GM21737 (cell line): ENCODE measurements around the gene ZNF26.
"Not testable (repeated sequence)": the region's sequence is repeated elsewhere in the genome, so short reads cannot be mapped to it uniquely, and the experiment has no call there.

Source experiments
- ATAC-seq: cut with Tn5 transposase; IDR thresholded peaks from one replicate; pipeline ENCODE4 v1.9.1; 2021; ENCODE audit warnings: mild to moderate bottlenecking, moderate library complexity; ENCODE audit not compliant: unreplicated experiment

Gene ZNF26

GRCh38 chr12:132986001-132986884, at the start of gene ZNF26:
ZNF26 (plus strand) TSS chr12:132986367; CDS start chr12:132986841, 474 bp downstream.
- peak; percentile 95 for ATAC-seq

GRCh38 chr12:132936921-132937320, 49.2 kb upstream of the ZNF26 start:
- ATAC-seq = not testable (repeated sequence)

GRCh38 chr12:132937476-132937875, 48.7 kb upstream of the ZNF26 start:
- no peak for ATAC-seq

- not testable (repeated sequence) for ATAC-seq
These were observed 47.4 kb upstream of the ZNF26 start for GRCh38 chr12:132938807-132939206.

GRCh38 chr12:132940071-132940719, 46.0 kb upstream of the ZNF26 start:
- ATAC-seq = no peak

GRCh38 chr12:132941336-132941954, 44.7 kb upstream of the ZNF26 start:
- ATAC-seq = no peak

- ATAC-seq = no peak
These were observed 43.6 kb upstream of the ZNF26 start for GRCh38 chr12:132942611-132943010.

GRCh38 chr12:132945806-132946205, 40.4 kb upstream of the ZNF26 start:
- ATAC-seq = no peak

- no peak for ATAC-seq
These were observed 39.8 kb upstream of the ZNF26 start for GRCh38 chr12:132946246-132946820.

- no peak for ATAC-seq
These were observed 37.8 kb upstream of the ZNF26 start for GRCh38 chr12:132948146-132949066.

- no peak for ATAC-seq
These were observed 36.0 kb upstream of the ZNF26 start for GRCh38 chr12:132949936-132950837.

- no peak for ATAC-seq
These were observed 35.2 kb upstream of the ZNF26 start for GRCh38 chr12:132950844-132951535.

GRCh38 chr12:132951649-132952048, 34.5 kb upstream of the ZNF26 start:
- no peak for ATAC-seq

- ATAC-seq = no peak
These were observed 33.6 kb upstream of the ZNF26 start for GRCh38 chr12:132952371-132953162.

GRCh38 chr12:132953163-132953425, 33.1 kb upstream of the ZNF26 start:
- no peak for ATAC-seq

GRCh38 chr12:132953771-132954170, 32.4 kb upstream of the ZNF26 start:
- ATAC-seq = no peak

- ATAC-seq = no peak
These were observed 31.6 kb upstream of the ZNF26 start for GRCh38 chr12:132954471-132955048.
